PC-3 (cell line): ENCODE measurements around the gene SLC22A5. TPM values are rescaled to one million over a fixed set of nuclear protein-coding genes. Genes with fewer than 3 reads are reported as not detected.

Experiments used
- ATAC-seq: fragments of 200-7000 bp; cut with Tn5 transposase; 2 replicates; pipeline ENCODE4 v1.9.1; 2020; ENCODE audit warnings: mild to moderate bottlenecking, moderate library complexity
- BruUV-seq: library from RNA; stranded (reverse); fragments of 400-500 nt; replicated peaks from 2 replicates; lab custom pipeline; 2021; lab: Mats Ljungman, UMichigan
- CTCF ChIA-PET: fragments of 300-600 bp; sonication (Branson Sonifier 250); formaldehyde crosslinking; loops from one replicate; lab custom pipeline; 2022; ENCODE audit warnings: antibody characterized with exemption; lab: Charles Lee
- POLR2A ChIA-PET: fragments of 300-600 bp; sonication (Branson Sonifier 250); formaldehyde crosslinking; loops from one replicate; lab custom pipeline; 2022; ENCODE audit warnings: antibody characterized with exemption; ENCODE audit not compliant: unreplicated experiment; lab: Charles Lee
- DNase-seq: peaks from one replicate; pipeline ENCODE4 v3.0.0-alpha.2; 2015
- H2AFZ ChIP-seq: fragments of 300-600 bp; sonication (generic); 2 replicates; pipeline ENCODE4 v1.6.0; 2016; ENCODE audit warnings: antibody characterized with exemption, low read length
- H3F3A ChIP-seq: fragments of 300-600 bp; sonication (generic); one replicate; pipeline ENCODE4 v1.6.0; 2017; ENCODE audit warnings: antibody characterized with exemption, low read length, control low read depth, mild to moderate bottlenecking; ENCODE audit not compliant: unreplicated experiment
- H3K27ac ChIP-seq: fragments of 300-600 bp; sonication (generic); 2 replicates; pipeline ENCODE4 v1.5.1; 2016; ENCODE audit warnings: mild to moderate bottlenecking, low read length
- H3K27me3 ChIP-seq: fragments of 300-600 bp; sonication (generic); 2 replicates; pipeline ENCODE4 v1.6.1; 2016; ENCODE audit warnings: low read length, mixed read lengths
- H3K36me3 ChIP-seq: fragments of 300-600 bp; sonication (generic); 2 replicates; pipeline ENCODE4 v1.6.1; 2016; ENCODE audit warnings: low read depth, mixed run types, low read length, mixed read lengths
- H3K4me1 ChIP-seq: fragments of 300-600 bp; sonication (generic); 2 replicates; pipeline ENCODE4 v1.5.1; 2016; ENCODE audit warnings: low read length; ENCODE audit not compliant: insufficient read depth
- H3K4me2 ChIP-seq: fragments of 300-600 bp; sonication (generic); 2 replicates; pipeline ENCODE4 v1.6.0; 2016; ENCODE audit warnings: low read length
- H3K4me3 ChIP-seq: fragments of 300-600 bp; sonication (generic); 2 replicates; pipeline ENCODE4 v1.5.1; 2016; ENCODE audit warnings: mild to moderate bottlenecking, low read length, mixed read lengths
- H3K79me2 ChIP-seq: fragments of 300-600 bp; sonication (generic); 2 replicates; pipeline ENCODE4 v1.6.1; 2017; ENCODE audit warnings: low read length, mixed read lengths
- H3K9ac ChIP-seq: fragments of 300-600 bp; sonication (generic); 2 replicates; pipeline ENCODE4 v1.6.0; 2016; ENCODE audit warnings: mild to moderate bottlenecking, low read length
- H3K9me2 ChIP-seq: fragments of 300-600 bp; sonication (generic); replicated peaks from 2 replicates; pipeline ENCODE4 v1.6.1; 2016; ENCODE audit warnings: mixed run types, low read length, mixed read lengths
- H3K9me3 ChIP-seq: fragments of 300-600 bp; sonication (generic); 2 replicates; pipeline ENCODE4 v1.6.1; 2016; ENCODE audit warnings: low read length, mixed read lengths
- H4K20me1 ChIP-seq: fragments of 300-600 bp; sonication (generic); 2 replicates; pipeline ENCODE4 v1.6.1; 2016; ENCODE audit warnings: low read length, mixed read lengths
- EZH2 ChIP-seq: fragments of 300-600 bp; sonication (generic); IDR thresholded peaks from one replicate; pipeline ENCODE4 v1.6.1; 2017; ENCODE audit warnings: antibody characterized with exemption, mild to moderate bottlenecking, low read length; ENCODE audit not compliant: unreplicated experiment
- EZH2phosphoT487 ChIP-seq: fragments of 300-600 bp; sonication (generic); IDR thresholded peaks from 2 replicates; pipeline ENCODE4 v1.6.1; 2018; ENCODE audit warnings: mild to moderate bottlenecking, antibody characterized with exemption, low read length, borderline replicate concordance
- intact Hi-C: fragments of 100-400 bp; cut with micrococcal nuclease; formaldehyde crosslinking; loops from 2 replicates; pipeline ENCODE4 v1.9.0; 2023
- total RNA-seq: library from RNA; depleted of rRNA; stranded (reverse); fragments of >200 nt; gene quantifications from 2 replicates; pipeline ENCODE4 v1.2.3, GENCODE V29; 2014
- TF ChIP-seq, protein P1 (sequence below): fragments of 300-600 bp; sonication (generic); conservative IDR thresholded peaks from 2 replicates; pipeline ENCODE4 v1.5.1; 2017; ENCODE audit warnings: antibody characterized with exemption, low read depth, mild to moderate bottlenecking, low read length

The SLC22A5 gene
- total RNA-seq, 1 experiment from 2014 or later = 8.2 TPM

DNA sequence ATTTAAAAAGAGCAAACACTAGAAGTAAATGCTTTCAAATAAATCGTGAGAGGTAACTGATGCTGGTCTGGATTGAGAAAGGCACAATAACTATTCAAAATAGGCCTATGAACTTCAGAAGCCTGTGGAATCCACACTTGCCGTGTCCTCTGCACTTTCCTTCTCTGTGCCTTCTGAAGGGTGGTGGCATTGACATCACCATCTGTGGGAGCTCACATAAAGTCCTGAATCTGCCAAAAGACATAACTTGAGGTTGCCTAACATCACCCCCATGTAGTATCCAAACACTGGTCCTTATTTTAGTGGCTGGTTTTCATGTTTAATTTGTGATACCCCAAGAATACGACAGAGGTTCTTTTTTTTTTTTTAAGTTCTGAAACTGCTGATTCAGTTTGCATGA lies 61.2 kb downstream of the SLC22A5 start:
- CTCF ChIA-PET = no interaction called here

DNA sequence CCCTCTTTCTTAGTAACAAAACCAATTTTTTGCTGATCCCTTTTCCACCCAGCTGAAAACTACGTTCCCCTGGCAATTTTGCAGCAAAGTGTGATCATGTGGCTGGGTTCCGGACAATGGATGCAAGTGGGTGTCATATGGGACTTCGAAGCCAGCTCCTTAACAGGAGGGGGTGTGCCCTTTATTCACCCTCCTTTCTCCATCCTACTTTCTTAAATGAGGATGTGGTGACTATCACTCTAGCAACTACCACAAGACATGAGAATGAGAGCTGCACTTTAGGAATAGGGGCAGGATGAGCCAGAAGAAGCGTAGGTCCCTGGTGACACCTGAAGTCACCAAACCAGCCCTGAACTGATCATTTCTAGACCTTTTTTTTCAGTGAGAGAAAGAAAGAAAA lies 62.1 kb downstream of the SLC22A5 start:
- Histone ChIP-seq H3K4me2 (no peak overlapping the region), H3K4me3 (no peak overlapping the region), H4K20me1 (no peaks in the 10 kb centered on the region), H3K9ac (no peak overlapping the region), H3K4me1 (peaks cover 31% of the 10 kb centered on the region), H3K27ac (no peak overlapping the region), H3K79me2 (0 out of 2 replicates have a peak, but pooled peaks cover 5% of the 10 kb centered on the region), H3K27me3 (no peaks in the 10 kb centered on the region), H3F3A (no peaks in the 10 kb centered on the region), H3K9me2 (no peaks in the 10 kb centered on the region), H3K9me3 (no peaks in the 10 kb centered on the region), H2AFZ (no peak overlapping the region), H3K36me3 (no peaks in the 10 kb centered on the region)
- intact Hi-C loops = no loop called here
- BruUV-seq = no TSS peak
- no peak for ATAC-seq
- ChIA-PET CTCF (no interaction called here), POLR2A (no interaction called here)
- DNase-seq = no peak
- TF ChIP-seq EZH2phosphoT487 (no peak), EZH2 (no peak)
- TF ChIP-seq, protein P1, sequence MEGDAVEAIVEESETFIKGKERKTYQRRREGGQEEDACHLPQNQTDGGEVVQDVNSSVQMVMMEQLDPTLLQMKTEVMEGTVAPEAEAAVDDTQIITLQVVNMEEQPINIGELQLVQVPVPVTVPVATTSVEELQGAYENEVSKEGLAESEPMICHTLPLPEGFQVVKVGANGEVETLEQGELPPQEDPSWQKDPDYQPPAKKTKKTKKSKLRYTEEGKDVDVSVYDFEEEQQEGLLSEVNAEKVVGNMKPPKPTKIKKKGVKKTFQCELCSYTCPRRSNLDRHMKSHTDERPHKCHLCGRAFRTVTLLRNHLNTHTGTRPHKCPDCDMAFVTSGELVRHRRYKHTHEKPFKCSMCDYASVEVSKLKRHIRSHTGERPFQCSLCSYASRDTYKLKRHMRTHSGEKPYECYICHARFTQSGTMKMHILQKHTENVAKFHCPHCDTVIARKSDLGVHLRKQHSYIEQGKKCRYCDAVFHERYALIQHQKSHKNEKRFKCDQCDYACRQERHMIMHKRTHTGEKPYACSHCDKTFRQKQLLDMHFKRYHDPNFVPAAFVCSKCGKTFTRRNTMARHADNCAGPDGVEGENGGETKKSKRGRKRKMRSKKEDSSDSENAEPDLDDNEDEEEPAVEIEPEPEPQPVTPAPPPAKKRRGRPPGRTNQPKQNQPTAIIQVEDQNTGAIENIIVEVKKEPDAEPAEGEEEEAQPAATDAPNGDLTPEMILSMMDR = no peak

More for the DNA sequence above, 61.2 kb downstream of the SLC22A5 start:
- TF ChIP-seq EZH2phosphoT487 (no peak), EZH2 (no peak)
- TF ChIP-seq, protein P1 = no peak
- Histone ChIP-seq H3K27ac (no peak overlapping the region), H3K9me3 (no peaks in the 10 kb centered on the region), H4K20me1 (no peaks in the 10 kb centered on the region), H3K27me3 (no peaks in the 10 kb centered on the region), H3K4me3 (no peak overlapping the region), H3K4me1 (peaks cover 39% of the 10 kb centered on the region), H3K36me3 (no peaks in the 10 kb centered on the region), H2AFZ (no peak overlapping the region), H3K4me2 (no peak overlapping the region), H3F3A (no peaks in the 10 kb centered on the region), H3K79me2 (0 out of 2 replicates have a peak, but pooled peaks cover 5% of the 10 kb centered on the region), H3K9ac (no peak overlapping the region), H3K9me2 (no peaks in the 10 kb centered on the region)
- BruUV-seq = no TSS peak
- ATAC-seq (no peak), DNase-seq (no peak)
- POLR2A ChIA-PET = no interaction called here
- intact Hi-C loops = no loop called here

DNA sequence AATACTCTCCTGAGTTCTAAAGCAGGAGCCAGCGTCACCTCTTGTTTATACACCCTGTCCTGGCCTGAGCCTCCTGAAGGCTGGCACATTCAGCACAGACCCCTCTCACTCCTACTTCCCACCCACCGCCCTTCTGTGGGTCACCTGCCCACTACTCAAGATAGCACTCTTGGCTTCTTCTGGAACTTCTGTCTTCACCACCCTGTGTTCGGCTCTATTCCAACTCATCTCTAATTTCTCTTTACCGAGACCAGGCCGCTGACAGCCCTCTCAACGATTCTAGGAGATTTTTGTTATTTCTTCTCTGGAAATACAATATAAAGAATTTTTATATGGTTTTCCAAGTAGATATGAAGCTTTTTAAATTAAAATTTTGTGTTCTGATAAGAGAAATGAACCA lies 63.6 kb downstream of the SLC22A5 start:
- Histone ChIP-seq H3K79me2 (no peaks in the 10 kb centered on the region), H3K36me3 (no peaks in the 10 kb centered on the region), H3K27me3 (no peaks in the 10 kb centered on the region), H3K9me2 (no peaks in the 10 kb centered on the region), H3K9ac (no peak overlapping the region), H3K4me1 (peaks cover 15% of the 10 kb centered on the region), H3K27ac (no peak overlapping the region), H3K4me2 (no peak overlapping the region), H4K20me1 (no peaks in the 10 kb centered on the region), H3K9me3 (no peaks in the 10 kb centered on the region), H2AFZ (no peak overlapping the region), H3K4me3 (no peak overlapping the region), H3F3A (no peaks in the 10 kb centered on the region)
- no TSS peak for BruUV-seq
- ChIA-PET CTCF (no interaction called here), POLR2A (no interaction called here)
- TF ChIP-seq, protein P1 = no peak
- no peak for TF ChIP-seq EZH2
- TF ChIP-seq EZH2phosphoT487 = no peak
- no peak for DNase-seq
- intact Hi-C loops = no loop called here
- ATAC-seq = no peak
